GM21529 (cell line): ENCODE measurements around the gene DAB1.
"Not testable (repeated sequence)": the region's sequence is repeated elsewhere in the genome, so short reads cannot be mapped to it uniquely, and the experiment has no call there.

Experiments used
- ATAC-seq: cut with Tn5 transposase; IDR thresholded peaks from one replicate; pipeline ENCODE4 v1.9.1; 2021; ENCODE audit not compliant: unreplicated experiment

DAB1 gene

DNA sequence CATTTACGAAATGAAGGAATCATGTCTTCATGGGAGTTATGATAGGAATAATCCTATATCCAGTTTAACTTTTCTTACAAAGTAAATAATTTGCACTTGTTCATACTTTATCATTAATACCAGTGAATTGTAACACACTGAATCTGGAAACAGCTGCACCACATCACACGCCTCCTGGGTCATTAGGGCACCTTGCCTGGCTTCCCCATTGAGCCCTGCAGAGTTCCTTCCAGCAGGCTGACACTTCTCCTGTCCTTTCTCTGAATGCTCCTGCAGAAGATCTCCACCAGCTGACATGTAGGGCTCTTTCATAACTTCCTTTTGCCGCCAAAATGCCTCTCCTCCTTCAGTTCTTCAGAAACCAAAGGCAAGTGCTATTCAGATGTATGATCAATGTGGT, 201.1 kb downstream of the DAB1 start:
- no peak for ATAC-seq

DNA sequence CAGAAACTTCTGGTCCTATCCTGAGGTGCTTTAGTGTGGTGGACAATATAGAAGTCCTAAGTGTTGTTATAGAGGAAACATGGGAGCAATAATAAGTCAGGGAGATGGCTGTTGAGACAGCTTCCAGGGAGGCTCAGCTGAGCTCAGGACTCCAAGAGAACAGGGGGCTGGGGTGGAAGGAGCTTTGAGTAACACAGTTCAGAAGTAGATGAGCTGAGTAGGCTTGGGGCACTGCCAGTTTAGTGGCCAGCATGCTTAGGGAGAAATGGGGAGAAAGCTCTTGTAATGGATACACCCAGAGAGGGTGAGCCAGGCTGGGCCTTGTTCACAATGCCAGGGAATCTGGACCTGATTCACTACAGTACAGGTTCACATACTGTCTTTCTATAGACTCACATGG, 201.6 kb downstream of the DAB1 start:
- no peak for ATAC-seq

DNA sequence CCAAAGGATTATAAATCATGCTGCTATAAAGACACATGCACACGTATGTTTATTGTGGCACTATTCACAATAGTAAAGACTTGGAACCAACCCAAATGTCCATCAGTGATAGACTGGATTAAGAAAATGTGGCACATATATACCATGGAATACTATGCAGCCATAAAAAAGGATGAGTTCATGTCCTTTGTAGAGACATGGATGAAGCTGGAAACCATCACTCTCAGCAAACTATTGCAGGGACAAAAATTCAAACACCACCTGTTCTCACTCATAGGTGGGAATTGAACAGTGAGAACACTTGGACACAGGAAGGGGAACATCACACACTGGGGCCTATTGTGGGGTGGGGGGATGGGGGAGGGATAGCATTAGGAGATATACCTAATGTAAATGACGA, 203.0 kb downstream of the DAB1 start:
- not testable (repeated sequence) for ATAC-seq

DNA sequence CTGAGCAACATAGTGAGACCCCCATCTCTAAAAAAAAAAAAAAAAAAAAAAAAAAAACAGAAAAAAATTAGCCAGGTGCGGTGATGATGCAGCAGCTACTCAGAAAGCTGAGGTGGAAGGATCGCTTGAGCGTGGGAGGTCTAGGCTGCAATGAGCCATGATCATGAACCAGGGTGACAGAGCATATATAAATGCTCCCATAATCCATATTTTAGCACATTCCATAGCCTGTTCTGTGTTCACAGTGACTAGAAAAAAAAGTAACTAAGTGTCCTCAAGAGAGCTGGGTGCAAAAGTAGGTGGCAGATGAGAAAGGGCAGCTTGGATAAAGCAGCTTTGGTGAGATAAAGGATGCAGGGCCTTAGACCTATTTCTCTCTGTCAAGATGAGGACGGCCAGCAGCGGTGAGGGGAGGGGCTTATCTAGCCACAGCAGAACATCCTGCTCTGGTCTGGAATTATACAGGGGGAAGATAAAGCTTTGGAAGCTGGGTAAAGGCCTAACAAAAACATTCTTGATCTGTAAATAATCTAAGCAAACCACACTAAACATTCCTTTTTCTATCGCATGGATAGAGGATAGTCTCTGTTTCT, 205.3 kb downstream of the DAB1 start:
- no peak for ATAC-seq

DNA sequence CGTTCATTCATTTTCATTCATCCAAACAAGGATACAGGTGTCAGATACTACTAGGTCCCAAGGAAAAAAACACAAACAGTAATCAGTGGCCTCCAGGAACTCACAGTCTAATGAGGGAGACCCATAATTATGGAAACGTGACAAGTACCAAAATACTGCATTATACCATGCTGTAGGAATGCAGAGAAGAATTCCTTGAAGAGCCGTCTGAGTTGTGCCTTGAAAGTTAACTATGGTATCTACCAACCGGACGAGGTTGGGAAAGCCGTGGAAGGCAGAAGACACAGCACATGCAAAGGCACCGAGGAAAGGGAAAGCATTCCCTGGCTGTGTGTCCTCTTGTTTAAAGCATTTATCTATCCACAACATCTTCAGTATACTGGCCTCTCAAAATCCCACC, 206.0 kb downstream of the DAB1 start:
- no peak for ATAC-seq

DNA sequence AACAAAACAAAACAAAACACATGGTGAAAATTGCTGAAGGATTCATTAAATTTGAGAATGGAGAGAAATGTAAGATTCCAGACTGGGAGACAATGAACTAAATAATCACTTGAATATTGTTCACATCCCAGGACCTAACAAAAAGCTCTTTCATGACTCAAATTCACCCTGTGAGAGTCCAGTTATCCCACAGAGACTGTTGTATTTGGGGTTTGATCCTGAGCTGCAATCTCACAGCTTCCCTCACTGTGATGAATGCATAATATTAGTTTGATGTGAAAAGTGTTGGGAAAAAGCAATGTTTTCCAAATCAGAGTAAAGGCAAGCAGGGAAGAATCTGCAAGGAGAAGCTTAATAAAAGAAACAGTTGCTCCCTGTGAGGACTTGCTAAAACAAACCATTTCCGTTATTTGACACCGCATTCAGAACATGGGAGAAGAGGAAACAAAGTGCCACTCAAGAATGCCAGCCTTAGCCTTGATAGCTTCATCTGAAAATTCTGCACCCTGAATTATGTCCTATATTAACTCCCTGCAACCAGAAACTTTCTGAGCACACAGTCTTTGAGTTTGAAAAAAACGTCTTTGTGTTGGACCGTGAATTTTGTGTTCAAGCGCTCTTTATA, 208.8 kb downstream of the DAB1 start:
- ATAC-seq, result no peak

DNA sequence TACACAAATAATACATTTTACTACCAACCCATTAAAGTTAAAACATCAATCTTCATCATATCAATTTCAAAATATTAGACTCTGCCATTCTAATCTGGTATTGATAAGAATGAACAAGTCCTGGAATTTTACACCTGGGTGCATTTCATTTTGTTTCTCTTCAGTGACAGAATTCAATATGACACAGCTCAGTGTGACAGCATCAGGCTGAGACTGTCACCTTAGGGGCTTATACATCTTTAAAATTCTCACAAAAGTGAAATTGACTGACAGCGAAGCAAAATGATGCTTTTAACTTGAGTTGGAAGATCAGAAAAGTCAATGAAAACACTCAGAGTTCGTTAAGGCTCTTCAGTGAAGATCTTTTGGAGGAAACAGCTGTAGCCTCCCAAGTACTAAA, 213.0 kb downstream of the DAB1 start:
- no peak for ATAC-seq

DNA sequence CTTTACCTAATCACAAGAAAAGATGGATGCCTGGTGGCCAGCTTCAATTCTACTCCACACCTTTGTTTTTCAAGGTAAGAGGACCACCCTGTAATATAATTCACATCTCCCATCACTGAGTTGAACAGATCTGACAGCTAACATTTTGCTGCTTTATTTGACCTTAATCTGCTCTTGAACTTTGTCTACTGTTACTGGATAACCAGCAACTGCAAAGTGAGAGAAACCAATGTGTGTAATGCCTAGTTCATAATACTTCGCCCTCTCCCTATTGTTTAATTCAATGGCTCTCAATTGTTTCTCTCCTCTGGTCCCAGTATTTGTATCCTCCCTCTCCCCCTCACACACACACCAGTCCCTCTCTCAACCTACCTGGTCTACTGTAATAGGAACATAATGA, 214.4 kb downstream of the DAB1 start:
- ATAC-seq, result no peak

DNA sequence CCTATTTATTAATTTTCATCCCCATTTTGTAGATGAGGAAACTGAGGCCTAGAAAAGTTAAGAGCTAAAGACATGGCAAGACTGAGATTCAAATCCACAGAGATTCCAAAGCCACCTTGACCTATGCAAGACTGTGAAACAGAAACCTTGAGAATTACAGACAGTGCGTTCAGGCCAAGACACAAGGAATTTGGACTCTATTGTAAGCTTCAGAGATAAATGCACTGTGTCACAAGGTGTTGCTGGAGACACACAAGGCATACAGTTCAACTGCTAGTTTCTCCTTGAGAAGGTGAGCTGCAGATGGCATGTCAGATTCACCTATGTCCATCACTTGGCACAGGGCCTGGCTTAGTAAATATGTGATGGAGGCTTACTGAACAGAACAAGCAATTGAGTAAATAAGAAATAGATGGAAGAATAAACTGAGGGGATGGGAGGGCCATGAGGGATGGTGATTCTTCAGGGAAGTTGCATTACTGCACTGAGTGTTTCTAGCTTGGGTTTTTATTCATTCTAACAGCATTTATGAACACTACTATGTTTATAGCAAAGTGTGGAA, 215.0 kb downstream of the DAB1 start:
- ATAC-seq, result no peak

DNA sequence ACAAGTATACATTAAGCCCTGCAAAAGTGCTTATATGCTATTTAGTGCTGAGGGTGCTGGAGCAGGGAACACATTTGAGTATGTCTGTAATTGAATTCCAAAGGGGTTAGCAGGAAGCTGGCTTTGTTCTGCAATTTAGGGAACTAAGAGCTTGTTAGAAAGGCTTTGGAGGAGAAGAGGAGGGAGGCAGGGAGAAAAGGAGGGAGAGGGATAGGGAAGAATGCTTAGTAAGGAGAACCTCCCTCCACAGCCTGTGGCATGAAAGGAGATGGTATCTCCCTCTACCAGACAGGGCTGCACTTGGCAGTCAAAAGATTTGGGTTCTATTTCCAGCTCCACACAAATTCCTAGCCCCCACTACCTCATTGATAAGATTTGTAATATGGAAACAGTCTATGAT, 217.8 kb downstream of the DAB1 start:
- ATAC-seq, result no peak

DNA sequence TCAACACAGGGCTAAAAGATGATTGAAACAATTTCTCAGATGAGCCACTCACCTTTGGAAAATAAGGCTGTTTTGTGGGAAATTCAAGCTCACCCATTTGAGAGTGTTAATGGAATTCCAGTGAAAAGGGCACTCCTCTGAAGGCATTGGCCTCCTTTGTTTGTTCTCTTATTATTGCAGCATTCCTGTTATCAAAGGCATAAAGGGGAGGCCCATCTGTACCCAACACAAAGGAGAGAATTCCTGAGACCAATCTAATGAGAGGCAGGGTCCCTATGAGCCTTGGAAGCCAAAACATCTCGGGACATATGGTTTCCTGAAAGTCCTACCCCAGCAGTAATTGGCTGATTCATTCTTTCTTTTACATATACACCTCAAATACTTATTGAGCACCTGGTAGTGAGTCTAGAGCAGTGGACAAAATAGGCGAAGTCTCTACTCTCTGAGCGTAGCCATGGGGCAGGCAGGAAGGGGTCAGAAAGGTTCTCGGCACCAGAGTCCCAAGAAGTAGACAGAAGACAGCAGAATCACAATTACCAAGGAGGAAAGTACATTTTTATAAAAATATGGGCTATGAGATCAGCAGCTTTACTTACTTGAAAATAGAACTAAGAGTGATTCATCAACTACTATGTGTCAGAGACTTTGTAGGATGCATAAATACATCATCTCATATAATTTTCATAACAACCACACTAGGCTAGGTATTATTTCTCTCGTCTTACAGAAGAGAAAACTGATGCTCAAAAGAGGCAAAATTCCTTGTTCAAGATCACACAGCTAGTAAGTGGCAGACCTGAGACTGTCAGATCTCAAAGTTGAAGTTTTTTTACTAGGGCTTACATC, 218.7 kb downstream of the DAB1 start:
- no peak for ATAC-seq

DNA sequence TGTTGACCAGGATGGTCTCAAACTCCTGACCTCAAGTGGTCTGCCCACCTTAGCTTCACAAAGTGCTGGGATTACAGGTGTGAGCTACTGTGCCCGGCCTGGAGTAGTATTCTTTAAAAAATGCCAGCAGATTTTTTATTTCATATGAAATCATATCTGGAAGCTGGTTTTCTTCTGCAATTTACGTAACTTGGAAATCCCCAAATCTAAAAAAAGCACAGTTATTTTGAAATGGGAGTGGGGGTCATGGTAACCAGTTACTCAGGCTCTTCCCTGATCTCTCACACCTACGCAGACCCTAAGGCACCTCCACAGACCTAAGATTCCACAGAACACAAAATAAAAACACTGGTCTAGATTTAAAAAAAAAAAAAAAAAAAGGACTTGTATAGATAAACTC, 219.8 kb downstream of the DAB1 start:
- ATAC-seq, result no peak

DNA sequence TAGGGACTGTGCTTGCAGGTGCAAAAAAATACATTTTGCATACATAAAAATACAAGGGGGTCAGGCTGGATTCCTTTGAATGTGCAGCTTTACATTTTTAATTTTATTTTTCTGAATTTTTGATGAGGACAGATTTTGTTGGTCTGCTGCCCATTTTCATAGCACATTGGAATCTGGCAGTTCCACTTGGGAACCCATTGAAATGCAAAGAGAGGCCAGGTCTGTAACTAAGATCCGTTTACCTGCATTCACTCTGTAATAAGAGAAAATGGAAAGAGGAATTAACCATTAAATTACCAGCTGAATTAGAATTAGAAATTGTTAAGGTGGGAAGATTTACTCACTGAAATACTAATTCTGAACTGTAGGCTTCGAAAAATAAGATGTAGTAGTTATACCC, 221.6 kb downstream of the DAB1 start:
- ATAC-seq, result no peak

DNA sequence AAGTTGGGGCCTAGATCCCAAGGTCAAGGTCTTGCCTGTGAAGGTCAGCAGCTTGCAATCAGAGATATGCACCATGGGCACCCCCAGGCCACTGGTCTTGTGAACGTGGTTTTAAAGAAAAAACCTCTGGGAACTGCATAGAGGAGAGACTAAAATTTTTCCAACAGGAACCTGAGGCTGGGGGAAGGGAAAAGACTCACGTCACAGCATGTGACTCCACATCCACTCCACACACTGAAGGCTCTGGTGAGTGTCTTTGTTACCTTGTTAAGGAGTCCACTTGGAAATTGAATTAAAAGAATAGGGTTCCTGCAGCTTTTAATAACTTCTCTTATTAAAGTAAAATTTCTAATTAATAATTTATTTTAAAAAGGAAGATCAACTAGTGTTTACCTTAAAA, 224.9 kb downstream of the DAB1 start:
- ATAC-seq, result no peak

DNA sequence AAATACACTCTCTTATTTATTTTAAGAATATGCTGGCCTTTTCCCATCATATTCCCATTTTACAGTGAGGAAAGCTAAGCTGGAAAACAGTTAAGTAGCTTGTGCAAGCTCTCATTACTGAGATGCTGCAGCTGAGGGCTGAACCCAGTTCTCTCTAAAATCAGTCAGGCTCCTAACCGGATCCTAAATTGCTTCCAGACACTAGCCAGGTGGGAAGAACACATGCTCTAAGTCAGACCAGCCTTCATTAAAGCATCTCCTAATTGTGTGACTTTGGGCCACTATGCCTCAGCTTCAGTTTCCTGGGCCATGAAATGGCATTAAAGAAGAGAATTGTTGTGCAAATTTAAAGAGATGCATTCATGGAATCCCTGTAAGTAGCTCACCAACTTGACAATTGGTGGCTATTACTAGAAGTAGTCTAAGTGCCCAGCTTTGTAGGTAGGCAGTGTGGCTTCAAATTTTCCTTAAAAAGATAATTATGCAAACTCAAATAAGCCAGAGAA, 228.4 kb downstream of the DAB1 start:
- no peak for ATAC-seq

DNA sequence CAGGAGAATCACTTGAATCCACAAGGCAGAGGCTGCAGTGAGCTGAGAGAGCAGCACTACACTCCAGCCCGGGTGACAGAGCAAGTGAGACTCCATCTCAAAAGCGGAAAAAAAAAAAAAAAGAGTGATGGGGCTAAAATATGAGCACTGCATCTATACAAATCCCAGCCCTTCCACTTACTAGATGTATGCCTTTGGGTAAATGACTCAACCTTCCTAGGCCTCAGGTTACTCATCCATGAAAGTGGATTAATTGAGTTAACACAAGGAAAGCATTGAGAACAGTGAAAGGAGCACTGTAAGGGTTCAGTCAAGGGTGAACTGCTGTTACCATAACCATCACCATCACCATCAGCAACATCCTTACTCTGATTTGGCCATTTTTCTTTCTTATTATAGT, 231.6 kb downstream of the DAB1 start:
- no peak for ATAC-seq

DNA sequence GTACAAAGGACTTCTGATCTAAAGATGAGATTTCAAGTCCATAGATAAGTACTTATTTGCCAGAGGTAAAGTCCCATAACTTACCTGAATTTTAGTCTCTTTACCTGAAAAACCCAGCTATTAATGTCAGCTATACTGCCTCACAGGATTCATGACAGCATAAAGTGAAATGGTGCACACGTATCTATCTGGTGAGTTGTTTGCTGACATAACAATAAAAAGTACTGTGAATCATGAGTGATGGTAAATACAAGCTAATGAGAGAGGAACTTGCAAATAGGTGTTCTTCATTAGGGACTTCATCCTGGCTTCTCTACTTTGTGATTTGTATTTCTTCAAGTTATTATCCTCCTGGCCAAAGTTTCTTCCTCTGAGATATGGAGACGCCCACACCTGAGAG, 233.0 kb downstream of the DAB1 start:
- ATAC-seq, result no peak

DNA sequence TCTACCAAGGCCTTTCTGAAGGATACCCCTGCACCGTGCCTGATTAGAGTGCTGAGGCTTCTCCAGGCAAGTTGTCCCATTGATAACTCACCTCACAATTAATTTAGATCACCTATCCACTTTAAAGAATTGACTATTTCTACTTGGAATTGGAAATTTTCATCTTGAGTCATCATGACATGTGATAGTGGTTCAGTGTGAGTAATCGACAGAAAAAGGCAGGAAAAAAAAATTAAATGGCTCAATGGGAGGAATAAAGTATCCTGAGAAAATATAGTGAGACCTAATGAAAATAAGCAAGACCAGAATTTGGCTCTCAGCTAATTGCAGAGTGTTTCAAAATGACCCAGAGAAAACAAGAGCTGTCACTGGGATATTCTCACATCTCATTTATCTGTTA, 235.7 kb downstream of the DAB1 start:
- no peak for ATAC-seq

DNA sequence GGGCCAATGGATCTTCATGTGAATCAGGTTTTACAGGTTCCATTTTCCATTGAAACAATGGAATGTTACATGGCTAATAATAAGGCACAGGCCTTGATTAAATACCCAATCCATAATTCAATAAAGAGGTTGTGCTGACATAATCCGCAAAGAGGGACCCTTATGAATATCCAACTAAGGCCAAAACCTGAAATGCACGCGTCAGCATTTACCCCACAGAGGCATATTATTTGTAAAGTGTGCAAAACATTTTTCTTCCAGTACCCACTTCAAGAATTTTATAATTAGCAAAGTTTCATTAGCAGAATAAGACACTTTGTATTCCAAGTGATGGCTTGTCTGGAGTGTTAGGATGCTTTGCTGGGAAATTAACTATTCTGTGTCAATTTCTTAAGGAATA, 237.4 kb downstream of the DAB1 start:
- ATAC-seq, result no peak

DNA sequence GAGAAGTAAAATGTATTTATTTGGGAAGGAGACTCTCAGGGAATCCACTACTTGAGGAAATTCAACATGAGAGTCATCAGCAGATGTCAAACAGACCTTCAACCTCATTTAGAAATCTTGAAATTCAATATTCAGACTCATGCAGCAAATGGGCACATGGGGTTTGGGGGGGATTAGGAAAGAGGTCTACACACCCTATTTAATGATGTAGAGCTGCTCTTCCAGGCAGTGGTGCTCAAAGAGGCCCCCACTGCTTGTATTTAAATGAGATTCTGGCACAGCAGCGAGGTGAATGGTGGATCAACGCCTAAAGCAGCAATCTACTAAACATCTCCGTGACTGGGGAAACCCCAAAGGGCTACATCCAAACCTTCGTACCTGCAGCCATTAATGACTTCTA, 244.9 kb downstream of the DAB1 start:
- ATAC-seq, result no peak

DNA sequence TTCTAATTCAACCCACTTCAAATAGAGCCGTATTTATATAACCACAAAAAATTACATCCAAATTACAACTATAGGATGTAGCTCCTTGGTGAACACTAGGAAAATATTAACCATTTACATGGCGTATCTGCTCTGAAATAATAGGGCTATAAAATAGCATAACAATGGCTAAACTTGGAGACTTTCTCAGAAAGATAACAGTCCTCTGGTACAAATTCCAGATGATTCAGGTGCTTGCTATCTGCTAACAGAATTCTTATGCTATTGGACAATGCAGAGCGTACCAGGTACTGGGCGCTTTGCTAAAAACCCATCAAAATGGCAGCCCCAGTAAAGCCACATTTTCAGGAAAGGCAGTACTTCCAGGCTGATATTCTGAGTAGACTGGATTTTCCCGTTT, 248.4 kb downstream of the DAB1 start:
- no peak for ATAC-seq

DNA sequence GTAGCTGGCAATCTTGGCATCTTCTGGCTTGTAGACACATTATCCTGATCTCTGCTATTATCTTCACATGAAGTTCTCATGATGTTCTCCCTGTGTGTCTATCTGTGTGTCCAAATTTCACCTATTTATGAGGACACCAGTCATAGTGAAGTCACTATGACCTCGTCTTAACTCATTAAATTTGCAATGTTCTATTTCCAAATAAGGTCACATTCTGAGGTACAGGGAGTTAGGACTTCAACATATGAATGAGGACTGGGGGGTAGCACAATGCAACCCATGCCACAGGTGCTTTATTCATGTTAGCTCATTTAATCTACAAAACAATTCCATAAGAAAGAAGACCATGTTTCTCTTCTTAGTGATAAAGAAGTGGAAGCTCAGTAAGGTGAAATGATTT, 251.8 kb downstream of the DAB1 start:
- ATAC-seq, result no peak
